Measurements from ENCODE around the gene STK24. TPM values are rescaled to one million over a fixed set of nuclear protein-coding genes. Genes with fewer than 3 reads are reported as not detected.
"Not testable (repeated sequence)": the region's sequence is repeated elsewhere in the genome, so short reads cannot be mapped to it uniquely, and the experiment has no call there.

The STK24 gene
- polyA plus RNA-seq, 2 of the 4 experiments (the other 2 are of a cell fraction) = 46.1 to 55.6 TPM

DNA sequence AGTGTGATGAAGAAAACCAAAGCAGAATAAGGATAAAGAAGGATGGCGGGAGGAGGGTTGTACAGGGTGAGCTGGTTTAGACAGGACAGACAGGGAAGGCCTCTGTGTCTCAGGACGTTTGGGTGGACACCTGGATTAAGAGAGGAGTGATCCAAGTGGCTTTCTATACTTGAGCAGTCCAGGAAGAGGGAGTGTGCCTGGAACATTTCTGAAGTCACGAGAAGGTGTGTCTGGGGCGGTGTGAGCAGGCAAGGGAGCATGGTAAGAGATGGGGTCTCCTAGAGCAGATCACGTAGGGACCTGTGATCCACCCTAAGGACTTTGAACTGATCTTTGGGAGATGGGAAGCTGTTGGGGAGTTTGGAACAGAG lies 15.4 kb upstream of the STK24 start (continued):
- TF ChIP-seq HOXB5 (CRISPR knock-in tag; IDR thresholded peaks at IDR 0.05) = no peak
- TF ChIP-seq SMC3 (IDR thresholded peaks at IDR 0.05) = no peak
- no peak for TF ChIP-seq RAD21 (conservative IDR thresholded peaks at IDR 0.05 in 1 of 2, IDR thresholded peaks at IDR 0.05 in 1 of 2)
- TF ChIP-seq JUN (IDR thresholded peaks at IDR 0.05) = no peak
- TF ChIP-seq RNF2 (IDR thresholded peaks at IDR 0.05; ENCODE audit: borderline replicate concordance, low read depth) = no peak

DNA sequence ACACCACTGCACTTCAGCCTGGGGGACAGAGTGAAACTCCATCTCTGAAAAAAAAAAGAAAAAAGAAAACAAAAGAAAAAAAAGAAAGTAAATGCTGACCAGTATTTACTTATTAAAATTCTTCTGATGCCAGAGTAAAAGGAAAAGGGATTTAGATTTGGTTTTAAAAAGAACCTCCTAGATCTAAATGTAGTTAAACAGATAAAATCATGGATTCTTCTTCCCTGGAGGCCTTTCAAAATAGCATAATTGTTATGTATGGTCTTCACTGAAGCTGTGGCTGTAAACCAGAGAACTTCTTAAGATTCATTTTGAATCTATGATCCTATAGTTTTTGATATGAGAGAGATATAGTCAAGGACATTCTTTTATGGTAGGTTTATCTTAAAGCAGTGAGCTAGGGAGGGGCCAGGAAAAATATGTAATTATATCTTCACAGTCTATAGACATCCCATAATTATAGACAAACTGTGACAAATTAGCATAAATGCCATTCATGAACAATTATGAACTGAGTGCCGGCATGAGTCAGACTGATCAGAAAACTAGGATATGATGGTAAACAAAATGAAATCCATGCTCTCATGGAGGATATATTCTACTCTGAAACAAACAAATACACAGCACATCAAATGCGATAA lies 14.9 kb upstream of the STK24 start:
- Histone ChIP-seq H3K4me1 (no peaks in the 10 kb centered on the region), H3K27ac (no peak overlapping the region), H3K4me3 (no peak overlapping the region), H3K4me2 (no peak overlapping the region), H3K9me3 (0 out of 3 replicates have a peak, but pooled peaks cover 8% of the 10 kb centered on the region)
- DNase-seq (ENCODE audit: low read depth in 1 of 2, low spot score in 1 of 2) (no peak), ATAC-seq (no peak), FAIRE-seq (no peak)
- ChIA-PET CTCF (no interaction called here), POLR2A (no interaction called here)
- TF ChIP-seq, protein P1, sequence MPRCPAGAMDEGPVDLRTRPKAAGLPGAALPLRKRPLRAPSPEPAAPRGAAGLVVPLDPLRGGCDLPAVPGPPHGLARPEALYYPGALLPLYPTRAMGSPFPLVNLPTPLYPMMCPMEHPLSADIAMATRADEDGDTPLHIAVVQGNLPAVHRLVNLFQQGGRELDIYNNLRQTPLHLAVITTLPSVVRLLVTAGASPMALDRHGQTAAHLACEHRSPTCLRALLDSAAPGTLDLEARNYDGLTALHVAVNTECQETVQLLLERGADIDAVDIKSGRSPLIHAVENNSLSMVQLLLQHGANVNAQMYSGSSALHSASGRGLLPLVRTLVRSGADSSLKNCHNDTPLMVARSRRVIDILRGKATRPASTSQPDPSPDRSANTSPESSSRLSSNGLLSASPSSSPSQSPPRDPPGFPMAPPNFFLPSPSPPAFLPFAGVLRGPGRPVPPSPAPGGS (IDR thresholded peaks at IDR 0.05) = no peak
- TF ChIP-seq POLR2AphosphoS2 (conservative IDR thresholded peaks at IDR 0.05; ENCODE audit: low read length) (no peak), GATA3 (IDR thresholded peaks at IDR 0.05; ENCODE audit: borderline replicate concordance) (no peak), MAZ (IDR thresholded peaks at IDR 0.05; ENCODE audit: borderline replicate concordance, low read depth, low read length) (no peak), BHLHE40 (IDR thresholded peaks at IDR 0.05; ENCODE audit: low read depth, low read length) (no peak)
- 90% methylated on average over 2 of the region's 2 CpGs for WGBS (ENCODE audit: missing lambda C conversion rate)

DNA sequence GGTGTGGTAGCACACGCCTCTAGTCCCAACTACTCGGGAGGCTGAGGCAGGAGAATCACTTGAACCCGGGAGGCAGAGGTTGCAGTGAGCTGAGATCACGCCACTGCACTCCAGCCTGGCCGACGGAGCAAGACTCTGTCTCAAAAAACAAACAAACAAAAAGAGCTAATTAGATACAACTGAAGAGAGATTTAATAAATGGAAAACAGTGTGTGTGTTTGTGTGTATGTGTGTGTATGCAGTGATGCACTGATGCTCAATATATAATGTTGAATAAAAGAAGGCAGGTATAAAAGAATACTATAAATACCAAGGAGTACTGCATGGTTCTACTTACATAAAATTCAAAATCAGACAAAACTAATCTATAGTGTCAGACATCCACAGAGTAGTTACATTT lies 13.6 kb upstream of the STK24 start:
- H3K4me1 ChIP-seq; FAIRE-seq; ATAC-seq; H3K4me2 ChIP-seq; DNase-seq (ENCODE audit: low read depth in 1 of 2, low spot score in 1 of 2); POLR2A ChIA-PET; CTCF ChIA-PET; H3K27ac ChIP-seq; H3K4me3 ChIP-seq; H3K9me3 ChIP-seq: not testable (repeated sequence)
- WGBS (ENCODE audit: missing lambda C conversion rate) = 62% methylated on average over 6 of the region's 6 CpGs

DNA sequence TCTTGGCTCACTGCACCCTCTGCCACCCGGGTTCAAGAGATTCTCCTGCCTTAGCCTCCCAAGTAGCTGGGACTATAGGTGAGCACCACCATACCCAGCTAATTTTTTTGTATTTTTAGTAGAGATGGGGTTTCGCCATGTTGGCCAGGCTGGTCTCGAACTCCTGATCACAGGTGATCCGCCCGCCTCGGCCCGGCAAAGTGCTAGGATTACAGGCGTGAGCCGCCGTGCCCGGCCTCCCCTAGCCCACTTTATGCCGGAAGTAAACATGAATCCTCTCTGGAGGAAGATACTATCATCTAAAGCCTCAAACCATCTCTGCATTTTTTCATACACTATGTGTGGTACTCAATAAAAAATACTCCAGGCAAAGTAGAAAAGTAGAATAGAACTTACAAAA lies 12.6 kb upstream of the STK24 start:
- H3K9me3 ChIP-seq; H3K4me3 ChIP-seq; POLR2A ChIA-PET; DNase-seq (ENCODE audit: low read depth in 1 of 2, low spot score in 1 of 2); CTCF ChIA-PET; FAIRE-seq; H3K4me1 ChIP-seq; ATAC-seq; H3K4me2 ChIP-seq; H3K27ac ChIP-seq: not testable (repeated sequence)
- WGBS (ENCODE audit: missing lambda C conversion rate) = 66% methylated on average over 11 of the region's 12 CpGs

DNA sequence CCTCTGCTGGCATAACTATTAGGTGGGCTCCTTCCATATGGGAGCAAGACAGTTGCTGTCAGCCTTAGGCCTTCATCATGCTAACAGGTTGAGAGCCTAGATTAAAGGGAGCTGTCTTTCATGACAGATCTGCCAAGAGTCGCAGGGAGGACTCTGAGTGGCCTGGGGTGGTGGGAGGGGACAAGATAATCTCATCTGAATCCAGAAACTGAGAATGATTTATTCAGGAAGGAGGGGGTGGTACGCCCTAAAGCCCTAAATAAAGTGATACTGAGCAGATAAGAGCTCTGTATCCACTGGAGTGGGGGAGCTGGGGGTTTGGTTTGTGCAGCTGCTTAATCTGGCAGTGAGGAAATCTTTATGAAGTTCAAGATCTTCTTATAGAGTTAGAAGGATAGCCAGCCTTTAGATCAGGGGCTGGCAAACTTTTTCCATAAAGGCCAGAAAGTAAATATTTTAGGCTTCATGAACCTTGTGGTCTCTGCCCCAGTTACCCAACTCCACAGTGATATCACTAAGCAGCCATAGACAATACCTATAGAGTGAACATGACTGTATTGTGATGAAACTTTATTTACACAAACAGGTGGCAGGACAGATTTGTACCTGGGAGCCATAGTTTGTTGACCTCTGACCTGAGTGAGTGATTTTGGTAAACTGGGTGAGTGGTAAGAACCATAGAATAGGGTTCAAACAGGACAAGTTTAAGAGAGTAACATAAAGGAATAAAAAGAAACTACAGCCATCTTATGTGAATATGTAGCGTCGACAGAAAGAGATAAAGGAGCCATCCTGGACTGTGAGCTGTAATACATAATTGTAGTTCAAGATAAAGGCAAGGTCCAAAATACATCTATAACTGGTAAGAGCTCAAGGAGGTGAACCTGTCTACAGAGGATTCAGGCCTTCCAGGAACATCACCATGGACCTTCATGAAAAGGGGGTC lies 9.8 kb upstream of the STK24 start:
- H3K4me2 ChIP-seq = no peak overlapping the region

More for the DNA sequence above, 9.8 kb upstream of the STK24 start:
- ChIA-PET CTCF (interaction anchor here (0.7 to 1.2 kb wide), 2 partner anchors 8 to 86 kb away, joined by 3 to 4 read pairs; no protein-coding TSS in a partner anchor), POLR2A (no interaction called here)
- Histone ChIP-seq H3K27ac (no peak overlapping the region), H3K4me3 (no peak overlapping the region), H3K4me1 (peaks cover 7% of the 10 kb centered on the region; the same call in 1 of the 3 replicates), H3K9me3 (0 out of 3 replicates have a peak, but pooled peaks cover 8% of the 10 kb centered on the region)
- ATAC-seq (no peak), DNase-seq (ENCODE audit: low read depth in 1 of 2, low spot score in 1 of 2) (no peak), FAIRE-seq (no peak)
- TF ChIP-seq, protein P2, sequence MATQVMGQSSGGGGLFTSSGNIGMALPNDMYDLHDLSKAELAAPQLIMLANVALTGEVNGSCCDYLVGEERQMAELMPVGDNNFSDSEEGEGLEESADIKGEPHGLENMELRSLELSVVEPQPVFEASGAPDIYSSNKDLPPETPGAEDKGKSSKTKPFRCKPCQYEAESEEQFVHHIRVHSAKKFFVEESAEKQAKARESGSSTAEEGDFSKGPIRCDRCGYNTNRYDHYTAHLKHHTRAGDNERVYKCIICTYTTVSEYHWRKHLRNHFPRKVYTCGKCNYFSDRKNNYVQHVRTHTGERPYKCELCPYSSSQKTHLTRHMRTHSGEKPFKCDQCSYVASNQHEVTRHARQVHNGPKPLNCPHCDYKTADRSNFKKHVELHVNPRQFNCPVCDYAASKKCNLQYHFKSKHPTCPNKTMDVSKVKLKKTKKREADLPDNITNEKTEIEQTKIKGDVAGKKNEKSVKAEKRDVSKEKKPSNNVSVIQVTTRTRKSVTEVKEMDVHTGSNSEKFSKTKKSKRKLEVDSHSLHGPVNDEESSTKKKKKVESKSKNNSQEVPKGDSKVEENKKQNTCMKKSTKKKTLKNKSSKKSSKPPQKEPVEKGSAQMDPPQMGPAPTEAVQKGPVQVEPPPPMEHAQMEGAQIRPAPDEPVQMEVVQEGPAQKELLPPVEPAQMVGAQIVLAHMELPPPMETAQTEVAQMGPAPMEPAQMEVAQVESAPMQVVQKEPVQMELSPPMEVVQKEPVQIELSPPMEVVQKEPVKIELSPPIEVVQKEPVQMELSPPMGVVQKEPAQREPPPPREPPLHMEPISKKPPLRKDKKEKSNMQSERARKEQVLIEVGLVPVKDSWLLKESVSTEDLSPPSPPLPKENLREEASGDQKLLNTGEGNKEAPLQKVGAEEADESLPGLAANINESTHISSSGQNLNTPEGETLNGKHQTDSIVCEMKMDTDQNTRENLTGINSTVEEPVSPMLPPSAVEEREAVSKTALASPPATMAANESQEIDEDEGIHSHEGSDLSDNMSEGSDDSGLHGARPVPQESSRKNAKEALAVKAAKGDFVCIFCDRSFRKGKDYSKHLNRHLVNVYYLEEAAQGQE (IDR thresholded peaks at IDR 0.05) = no peak
- no peak for TF ChIP-seq CHD2 (IDR thresholded peaks at IDR 0.05; ENCODE audit: low read length, partially characterized antibody)
- no peak for TF ChIP-seq KDM1A (IDR thresholded peaks at IDR 0.05; ENCODE audit: low read depth)
- TF ChIP-seq ESRRA (IDR thresholded peaks at IDR 0.05; ENCODE audit: borderline replicate concordance, low read length) = no peak
- WGBS (ENCODE audit: missing lambda C conversion rate) = 83% methylated on average over 4 of the region's 4 CpGs

All from A549 (cell line).